GM18868 (cell line): ENCODE data around the gene PARP3.
A peak's percentile ranks its signal among the peaks of the same experiment; 100 is the strongest.

Experiments used
- ATAC-seq: cut with Tn5 transposase; IDR thresholded peaks from one replicate; pipeline ENCODE4 v1.9.1; 2021; ENCODE audit warnings: mild to moderate bottlenecking, moderate library complexity; ENCODE audit not compliant: unreplicated experiment

Gene PARP3

GRCh38 chr3:51933471-51934138 lies 8.6 kb upstream of the PARP3 start:
- ATAC-seq: no peak

- no peak for ATAC-seq
Observed at GRCh38 chr3:51934139-51934850, 7.9 kb upstream of the PARP3 start.

- no peak for ATAC-seq
Observed at GRCh38 chr3:51934991-51935885, 6.9 kb upstream of the PARP3 start.

GRCh38 chr3:51935886-51936755 lies 6.0 kb upstream of the PARP3 start:
- ATAC-seq: no peak

GRCh38 chr3:51937014-51937413 lies 5.1 kb upstream of the PARP3 start:
- ATAC-seq: no peak

GRCh38 chr3:51937611-51938450 lies 4.3 kb upstream of the PARP3 start:
- ATAC-seq: no peak

- ATAC-seq: no peak
Observed at GRCh38 chr3:51938780-51939425, 3.3 kb upstream of the PARP3 start.

- no peak for ATAC-seq
Observed at GRCh38 chr3:51940648-51941462, 1.3 kb upstream of the PARP3 start.

- ATAC-seq: no peak
Observed at GRCh38 chr3:51941463-51941797, 733 bp upstream of the PARP3 start.

GRCh38 chr3:51942603-51943450 lies 664 bp downstream of the PARP3 start:
- peak; percentile 36 for ATAC-seq

- ATAC-seq: no peak
Observed at GRCh38 chr3:51943451-51944391, 1.6 kb downstream of the PARP3 start.

- no peak for ATAC-seq
Observed at GRCh38 chr3:51944451-51945021, 2.4 kb downstream of the PARP3 start.

GRCh38 chr3:51945031-51945840 lies 3.1 kb downstream of the PARP3 start:
- ATAC-seq: no peak

- ATAC-seq: no peak
Observed at GRCh38 chr3:51945926-51946705, 4.0 kb downstream of the PARP3 start.

- ATAC-seq: no peak
Observed at GRCh38 chr3:51946796-51947195, 4.6 kb downstream of the PARP3 start.
